GM12891 (cell line): ENCODE results near the gene C15orf61.

Source experiments
- POLR2A ChIP-seq: IDR thresholded peaks from 2 replicates; pipeline ENCODE4 v1.6.1; 2011; ENCODE audit warnings: low read depth, low read length, control low read depth
- POLR2AphosphoS5 ChIP-seq: IDR thresholded peaks from 2 replicates; pipeline ENCODE4 v1.6.1; 2011; ENCODE audit warnings: low read depth, low read length, control low read depth
- SPI1 ChIP-seq: IDR thresholded peaks from 2 replicates; pipeline ENCODE4 v1.6.1; 2011; ENCODE audit warnings: low read depth, low read length, control low read depth
- TAF1 ChIP-seq: IDR thresholded peaks from 2 replicates; pipeline ENCODE4 v1.6.1; 2011; ENCODE audit warnings: low read depth, low read length, control low read depth

DNA sequence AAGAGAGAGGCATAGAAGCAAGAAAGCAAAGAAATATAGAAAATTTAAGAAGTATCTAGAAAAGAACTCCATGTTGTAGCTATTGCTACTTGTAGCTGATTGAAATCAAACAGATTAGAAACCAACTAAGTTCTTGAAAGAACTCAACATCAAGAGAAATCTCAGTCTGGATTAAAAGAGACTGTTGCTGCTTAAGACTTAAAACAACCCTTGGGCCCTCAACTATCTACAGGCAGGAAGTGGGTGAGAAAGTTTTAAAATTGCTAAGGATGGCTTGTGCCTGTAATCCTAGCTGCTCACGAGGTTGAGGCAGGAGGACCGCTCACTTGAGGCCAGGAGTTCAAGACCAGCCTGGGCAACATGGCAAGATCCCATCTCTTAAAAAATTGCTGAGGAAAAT lies 39.3 kb upstream of the C15orf61 start:
- no peak for TF ChIP-seq SPI1
- TF ChIP-seq POLR2A: no peak
- no peak for TF ChIP-seq TAF1
- no peak for TF ChIP-seq POLR2AphosphoS5
